Lower lobe of right lung (tissue), 2 donors: ENCODE results near the gene N4BP2L2. TPM values are rescaled to one million over a fixed set of nuclear protein-coding genes. Genes with fewer than 3 reads are reported as not detected.

Experiments used
- ATAC-seq, 2 donors: fragments of 200-7000 bp; cut with Tn5 transposase; one replicate each; pipeline ENCODE4 v1.9.1; 2020 to 2022; ENCODE audit warnings: mild to moderate bottlenecking in 2 of 2, moderate library complexity in 2 of 2
- DNase-seq: peaks from one replicate; pipeline ENCODE4 v3.0.0-alpha.2; 2020
- H3K27ac ChIP-seq: fragments of 200-600 bp; one replicate; pipeline ENCODE4 v1.8.0; 2022
- H3K27me3 ChIP-seq: fragments of 200-600 bp; one replicate; pipeline ENCODE4 v1.8.0; 2022; ENCODE audit warnings: low read depth
- H3K36me3 ChIP-seq: fragments of 200-600 bp; one replicate; pipeline ENCODE4 v1.8.0; 2022; ENCODE audit warnings: mild to moderate bottlenecking
- H3K4me1 ChIP-seq: fragments of 200-600 bp; one replicate; pipeline ENCODE4 v1.8.0; 2022
- H3K4me3 ChIP-seq: fragments of 200-600 bp; one replicate; pipeline ENCODE4 v1.8.0; 2022; ENCODE audit warnings: mild to moderate bottlenecking
- H3K9me3 ChIP-seq: fragments of 200-600 bp; one replicate; pipeline ENCODE4 v1.8.0; 2022
- intact Hi-C: fragments of 100-400 bp; cut with DNase I; formaldehyde crosslinking; loops from one replicate; pipeline ENCODE4 v1.11.0; 2022
- long read RNA-seq: library from polyadenylated mRNA; unstranded; transcript quantifications from one replicate; pipeline ENCODE4 v2.0.0, GENCODE V29; 2021
- total RNA-seq: library from RNA; stranded (reverse); fragmentation: NEBNext Ultra II Directional; extraction: Animal tissue kit (Norgen Biotek cat#: 25700); gene quantifications from one replicate; pipeline ENCODE4 v1.2.1, GENCODE V29; 2021
- TF ChIP-seq, protein P1 (sequence below): fragments of 200-600 bp; IDR thresholded peaks from one replicate; pipeline ENCODE4 v1.8.0; 2022; ENCODE audit warnings: antibody characterized with exemption, mild to moderate bottlenecking
- donor health status: DM: no; HTN: yes; CAD: no; lungs with severe emphysema.

The N4BP2L2 gene
- 192 TPM for total RNA-seq
- long read RNA-seq, full-length matches to known transcripts, result 28 of 123 reads
- long read RNA-seq, partial matches to known transcripts, result 51 of 123 reads
- long read RNA-seq, other reads (novel, unspliced or antisense), result 44 of 123 reads

DNA sequence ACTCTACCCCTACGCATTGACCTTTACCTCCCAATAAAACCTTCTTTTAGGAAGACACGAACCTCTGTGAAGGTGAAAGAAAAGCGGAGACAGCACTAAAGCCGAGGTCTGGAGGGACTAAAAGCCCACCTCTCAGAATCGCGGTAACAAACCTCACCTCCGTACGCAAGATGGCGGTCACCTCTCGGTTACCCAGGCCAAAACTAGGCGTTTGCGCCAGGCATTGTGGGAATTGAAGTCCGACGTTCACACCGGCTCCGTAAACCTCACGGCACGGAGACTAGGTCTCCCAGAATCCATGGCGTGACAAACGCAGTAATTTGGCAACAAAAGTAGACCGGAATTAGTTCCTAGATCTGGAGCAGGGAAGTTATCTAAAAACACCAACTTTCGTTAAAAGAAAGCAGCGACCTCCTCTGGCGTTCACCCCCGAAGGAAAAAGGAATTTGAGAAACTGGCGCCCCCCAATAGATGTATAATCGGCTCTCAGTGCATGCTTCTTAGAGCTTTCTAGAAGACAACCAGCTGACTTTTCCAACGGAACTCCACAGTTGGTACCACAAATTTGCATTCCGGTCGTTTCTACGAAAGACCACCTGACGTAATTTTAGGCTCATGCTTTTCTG, at the start of gene N4BP2L2:
Gene N4BP2L2, minus strand, starts transcription at position 175 of the 626 bp plus-strand sequence. CDS start 1,768 bp downstream, outside the sequence.
- TF ChIP-seq, protein P1, sequence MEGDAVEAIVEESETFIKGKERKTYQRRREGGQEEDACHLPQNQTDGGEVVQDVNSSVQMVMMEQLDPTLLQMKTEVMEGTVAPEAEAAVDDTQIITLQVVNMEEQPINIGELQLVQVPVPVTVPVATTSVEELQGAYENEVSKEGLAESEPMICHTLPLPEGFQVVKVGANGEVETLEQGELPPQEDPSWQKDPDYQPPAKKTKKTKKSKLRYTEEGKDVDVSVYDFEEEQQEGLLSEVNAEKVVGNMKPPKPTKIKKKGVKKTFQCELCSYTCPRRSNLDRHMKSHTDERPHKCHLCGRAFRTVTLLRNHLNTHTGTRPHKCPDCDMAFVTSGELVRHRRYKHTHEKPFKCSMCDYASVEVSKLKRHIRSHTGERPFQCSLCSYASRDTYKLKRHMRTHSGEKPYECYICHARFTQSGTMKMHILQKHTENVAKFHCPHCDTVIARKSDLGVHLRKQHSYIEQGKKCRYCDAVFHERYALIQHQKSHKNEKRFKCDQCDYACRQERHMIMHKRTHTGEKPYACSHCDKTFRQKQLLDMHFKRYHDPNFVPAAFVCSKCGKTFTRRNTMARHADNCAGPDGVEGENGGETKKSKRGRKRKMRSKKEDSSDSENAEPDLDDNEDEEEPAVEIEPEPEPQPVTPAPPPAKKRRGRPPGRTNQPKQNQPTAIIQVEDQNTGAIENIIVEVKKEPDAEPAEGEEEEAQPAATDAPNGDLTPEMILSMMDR, result peak; percentile 39
- no peaks in the 10 kb centered on the region for H3K27me3 ChIP-seq
- ATAC-seq (peak; percentile 99 to 100), DNase-seq (peak; percentile 95)
- H3K4me1 ChIP-seq, result peaks cover 37% of the 10 kb centered on the region
- H3K36me3 ChIP-seq, result peaks cover 14% of the 10 kb centered on the region
- no peaks in the 10 kb centered on the region for H3K9me3 ChIP-seq
- peak within 1 kb of the TSS; percentile 93 for H3K27ac ChIP-seq
- H3K4me3 ChIP-seq, result peak within 1 kb of the TSS; percentile 85
- intact Hi-C loops, result no loop called here

DNA sequence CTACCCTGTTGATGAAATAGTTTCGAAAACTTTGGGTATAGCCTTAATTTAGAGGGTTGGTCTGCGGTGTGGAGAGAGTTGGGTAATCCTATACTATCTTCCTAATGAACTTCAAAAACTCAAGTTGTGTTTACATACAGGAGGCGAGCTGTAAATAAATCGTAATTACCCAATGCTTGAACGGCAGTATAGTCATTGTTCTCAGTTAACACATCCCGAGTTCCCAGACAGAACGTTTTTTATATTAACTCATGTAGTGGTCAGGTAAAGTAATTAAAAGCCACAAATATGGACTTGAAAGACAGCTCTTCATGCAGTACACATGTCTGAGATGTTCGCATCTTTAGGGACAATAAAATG, 49.2 kb upstream of the N4BP2L2 start:
- DNase-seq, result no peak
- Histone ChIP-seq H3K36me3 (no peaks in the 10 kb centered on the region), H3K9me3 (no peaks in the 10 kb centered on the region), H3K4me3 (peak overlapping the region; percentile 74), H3K27ac (peak overlapping the region; percentile 88), H3K4me1 (peaks cover 27% of the 10 kb centered on the region), H3K27me3 (no peaks in the 10 kb centered on the region)
- intact Hi-C loops, result no loop called here
- no peak for ATAC-seq
- TF ChIP-seq, protein P1, result no peak

DNA sequence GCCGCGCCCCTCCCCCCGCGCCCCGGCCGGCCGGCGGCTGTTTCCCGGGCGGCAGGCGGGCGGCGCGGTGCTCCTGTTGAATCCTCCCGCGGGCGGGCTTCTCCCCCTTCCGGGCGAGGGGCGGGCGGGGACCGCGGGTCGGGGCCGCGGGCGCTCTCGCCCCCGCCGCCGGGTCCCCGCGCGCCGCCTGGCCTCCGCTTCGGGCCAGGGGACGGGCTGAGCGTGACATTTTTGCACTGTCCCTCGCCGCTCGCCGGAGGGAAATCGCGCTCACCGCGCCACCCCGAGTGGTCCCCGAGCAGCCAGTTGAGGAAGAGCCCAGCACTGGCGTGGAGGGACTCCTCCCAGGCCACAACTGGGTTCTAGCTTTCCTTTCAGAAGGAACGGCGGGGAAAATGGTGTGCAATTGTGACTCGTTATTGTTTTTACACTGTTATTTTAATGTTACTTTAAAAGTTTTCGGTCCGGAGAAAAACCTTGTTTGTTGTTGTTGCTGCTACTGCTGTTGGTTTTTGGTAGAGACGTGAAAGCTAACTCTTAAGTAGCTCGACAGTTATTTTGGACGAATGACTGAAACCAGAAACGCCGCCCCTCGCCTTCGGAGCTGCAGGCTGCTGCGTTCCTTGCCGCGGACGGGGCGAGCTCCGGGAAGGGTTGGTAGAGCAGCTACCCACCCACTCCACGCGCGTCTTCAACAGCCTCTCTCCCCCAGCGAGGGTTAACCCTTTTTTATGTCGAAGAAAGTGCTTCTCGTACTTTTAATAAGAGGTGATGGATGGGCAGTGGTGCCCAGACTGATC, 48.6 kb upstream of the N4BP2L2 start:
- intact Hi-C loops, result no loop called here

DNA sequence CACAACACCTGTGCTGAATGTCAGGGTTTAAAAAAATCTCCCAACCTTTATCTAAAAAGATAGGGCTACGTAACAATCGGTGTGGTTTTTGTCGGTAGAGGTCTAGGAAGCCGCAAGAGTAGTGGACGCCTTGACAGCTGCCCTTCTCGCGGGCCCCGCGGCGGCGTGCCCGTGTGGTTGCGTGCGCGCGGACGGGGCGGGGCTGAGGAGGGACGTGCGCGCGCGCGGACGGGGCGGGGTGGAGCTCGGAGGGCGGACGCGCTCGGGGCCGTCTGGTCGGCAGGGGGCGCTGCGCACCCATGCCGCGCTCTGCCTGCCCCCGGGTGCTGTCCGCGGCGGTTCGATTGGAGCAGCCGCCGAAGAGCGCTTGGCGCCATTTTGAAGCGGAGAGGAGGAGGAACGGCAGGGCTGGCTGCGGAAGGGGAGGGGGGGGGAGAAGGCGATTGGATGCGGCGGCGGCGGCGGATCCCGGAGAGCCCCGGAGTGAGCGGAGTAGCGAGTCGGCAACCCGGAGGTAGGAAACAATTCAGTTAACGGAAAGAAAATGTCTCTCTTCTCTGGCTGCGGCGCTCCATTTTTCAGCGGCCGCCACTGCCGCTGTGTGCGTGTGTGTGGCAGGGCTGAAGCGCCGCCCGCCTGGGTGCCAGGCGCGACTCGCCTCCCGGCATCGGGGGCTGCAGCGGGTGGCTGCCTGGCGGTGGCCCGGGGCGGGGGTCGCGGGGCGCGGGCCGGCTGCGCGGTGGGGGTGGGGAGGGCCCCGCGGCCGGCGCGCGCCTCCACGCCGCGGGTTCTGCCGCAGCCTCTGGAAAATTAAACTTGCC, 47.7 kb upstream of the N4BP2L2 start, which contains the start of gene PDS5B:
Gene PDS5B, plus strand, starts transcription at position 373 of the 821 bp plus-strand sequence. CDS start 62,321 bp downstream, outside the sequence.
- Histone ChIP-seq H3K4me1 (peaks cover 27% of the 10 kb centered on the region), H3K27me3 (no peaks in the 10 kb centered on the region), H3K9me3 (no peaks in the 10 kb centered on the region), H3K27ac (peak within 1 kb of the TSS; percentile 88), H3K4me3 (peak within 1 kb of the TSS; percentile 74), H3K36me3 (no peaks in the 10 kb centered on the region)
- intact Hi-C loops, result no loop called here
- peak; percentile 98 to 100 for ATAC-seq
- TF ChIP-seq, protein P1, result peak; percentile 88
- peak; percentile 96 for DNase-seq

More for the DNA sequence above, 48.6 kb upstream of the N4BP2L2 start:
- Histone ChIP-seq H3K36me3 (no peaks in the 10 kb centered on the region), H3K27ac (peak overlapping the region; percentile 88), H3K27me3 (no peaks in the 10 kb centered on the region), H3K4me1 (peaks cover 27% of the 10 kb centered on the region), H3K4me3 (peak overlapping the region; percentile 74), H3K9me3 (no peaks in the 10 kb centered on the region)
- peak; percentile 79 for DNase-seq
- ATAC-seq, result peak; percentile 50 to 58
- TF ChIP-seq, protein P1, result no peak

DNA sequence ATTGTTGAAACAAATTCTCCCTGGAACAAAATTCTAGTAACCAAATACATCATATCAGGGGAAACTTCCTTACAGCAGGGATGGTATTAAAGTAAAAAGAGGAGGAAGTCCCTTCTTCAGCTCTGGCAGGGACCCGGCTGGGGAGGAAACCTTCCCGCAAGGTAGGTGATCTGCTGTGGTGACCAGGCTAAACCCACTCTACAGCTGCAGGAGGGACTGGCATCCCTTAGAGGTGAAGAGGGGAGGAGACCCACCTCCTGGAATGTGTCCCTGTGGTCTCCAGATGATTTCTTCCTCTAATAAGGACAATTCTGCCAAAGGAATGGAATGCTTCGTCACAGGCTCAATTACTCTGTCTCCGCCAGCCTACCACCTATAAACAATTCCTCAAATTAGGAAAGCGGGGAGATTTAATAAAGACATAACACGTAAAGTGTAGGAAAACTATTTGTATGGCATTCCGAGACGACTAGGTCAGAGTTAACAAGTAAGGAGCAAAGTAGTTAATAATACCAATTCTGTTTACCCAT, 47.0 kb upstream of the N4BP2L2 start:
- peak; percentile 2 to 15 for ATAC-seq
- Histone ChIP-seq H3K27ac (peak overlapping the region; percentile 74), H3K4me3 (peak overlapping the region; percentile 68), H3K9me3 (no peaks in the 10 kb centered on the region), H3K4me1 (peaks cover 24% of the 10 kb centered on the region), H3K27me3 (no peaks in the 10 kb centered on the region), H3K36me3 (no peaks in the 10 kb centered on the region)
- no peak for DNase-seq
- TF ChIP-seq, protein P1, result no peak
- intact Hi-C loops, result no loop called here
